ENCODE data around the gene SNX32. TPM values are rescaled to one million over a fixed set of nuclear protein-coding genes. Genes with fewer than 3 reads are reported as not detected.
A peak's percentile ranks its signal among the peaks of the same experiment; 100 is the strongest.

Gene SNX32
- total and polyA plus RNA-seq, 2 of the 13 experiments (the other 11 are each of a cell fraction or from before 2014, with no cell fraction given), result 0.09 to 0.34 TPM

DNA sequence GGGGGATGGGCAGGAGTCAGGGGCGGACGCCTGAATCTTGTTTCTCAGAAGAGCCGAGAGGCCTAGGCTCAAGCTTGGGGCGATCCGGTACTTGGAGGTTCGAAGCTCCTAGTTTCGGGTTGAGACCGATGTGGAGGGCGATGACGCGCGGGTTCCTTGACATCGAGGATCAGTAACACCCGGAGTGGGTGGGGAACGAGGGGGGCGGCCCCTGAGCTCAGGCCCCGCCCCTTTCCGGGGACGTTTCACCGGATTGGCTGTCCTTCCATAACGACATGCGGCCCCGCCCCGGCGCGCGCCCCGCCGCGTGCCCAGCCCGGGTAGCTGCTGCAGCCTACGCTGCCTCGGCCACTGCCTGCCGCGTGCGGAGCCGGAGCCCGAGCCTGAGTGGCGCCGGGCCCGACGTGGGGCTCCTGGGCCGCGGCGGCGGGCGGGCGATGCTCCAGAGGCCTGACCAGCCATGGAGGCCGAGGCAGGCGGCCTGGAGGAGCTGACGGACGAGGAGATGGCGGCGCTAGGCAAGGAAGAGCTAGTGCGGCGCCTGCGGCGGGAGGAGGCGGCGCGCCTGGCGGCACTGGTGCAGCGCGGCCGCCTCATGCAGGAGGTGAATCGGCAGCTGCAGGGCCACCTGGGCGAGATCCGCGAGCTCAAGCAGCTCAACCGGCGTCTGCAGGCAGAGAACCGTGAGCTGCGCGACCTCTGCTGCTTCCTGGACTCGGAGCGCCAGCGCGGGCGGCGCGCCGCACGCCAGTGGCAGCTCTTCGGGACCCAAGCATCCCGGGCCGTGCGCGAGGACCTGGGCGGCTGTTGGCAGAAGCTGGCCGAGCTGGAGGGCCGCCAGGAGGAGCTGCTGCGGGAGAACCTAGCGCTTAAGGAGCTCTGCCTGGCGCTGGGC, 56.8 kb downstream of the SNX32 start, which contains the start of gene CCDC85B (continued):
- TF ChIP-seq, protein P1, sequence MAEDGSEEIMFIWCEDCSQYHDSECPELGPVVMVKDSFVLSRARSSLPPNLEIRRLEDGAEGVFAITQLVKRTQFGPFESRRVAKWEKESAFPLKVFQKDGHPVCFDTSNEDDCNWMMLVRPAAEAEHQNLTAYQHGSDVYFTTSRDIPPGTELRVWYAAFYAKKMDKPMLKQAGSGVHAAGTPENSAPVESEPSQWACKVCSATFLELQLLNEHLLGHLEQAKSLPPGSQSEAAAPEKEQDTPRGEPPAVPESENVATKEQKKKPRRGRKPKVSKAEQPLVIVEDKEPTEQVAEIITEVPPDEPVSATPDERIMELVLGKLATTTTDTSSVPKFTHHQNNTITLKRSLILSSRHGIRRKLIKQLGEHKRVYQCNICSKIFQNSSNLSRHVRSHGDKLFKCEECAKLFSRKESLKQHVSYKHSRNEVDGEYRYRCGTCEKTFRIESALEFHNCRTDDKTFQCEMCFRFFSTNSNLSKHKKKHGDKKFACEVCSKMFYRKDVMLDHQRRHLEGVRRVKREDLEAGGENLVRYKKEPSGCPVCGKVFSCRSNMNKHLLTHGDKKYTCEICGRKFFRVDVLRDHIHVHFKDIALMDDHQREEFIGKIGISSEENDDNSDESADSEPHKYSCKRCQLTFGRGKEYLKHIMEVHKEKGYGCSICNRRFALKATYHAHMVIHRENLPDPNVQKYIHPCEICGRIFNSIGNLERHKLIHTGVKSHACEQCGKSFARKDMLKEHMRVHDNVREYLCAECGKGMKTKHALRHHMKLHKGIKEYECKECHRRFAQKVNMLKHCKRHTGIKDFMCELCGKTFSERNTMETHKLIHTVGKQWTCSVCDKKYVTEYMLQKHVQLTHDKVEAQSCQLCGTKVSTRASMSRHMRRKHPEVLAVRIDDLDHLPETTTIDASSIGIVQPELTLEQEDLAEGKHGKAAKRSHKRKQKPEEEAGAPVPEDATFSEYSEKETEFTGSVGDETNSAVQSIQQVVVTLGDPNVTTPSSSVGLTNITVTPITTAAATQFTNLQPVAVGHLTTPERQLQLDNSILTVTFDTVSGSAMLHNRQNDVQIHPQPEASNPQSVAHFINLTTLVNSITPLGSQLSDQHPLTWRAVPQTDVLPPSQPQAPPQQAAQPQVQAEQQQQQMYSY (CRISPR knock-in tag; IDR thresholded peaks at IDR 0.05), result peak; percentile 44; the same call in 1 of the 2 replicates
- TF ChIP-seq ZNF224 (CRISPR knock-in tag; IDR thresholded peaks at IDR 0.05) (no peak), CAMTA2 (CRISPR knock-in tag; IDR thresholded peaks at IDR 0.05; ENCODE audit: borderline replicate concordance) (no peak), KLF16 (CRISPR knock-in tag; IDR thresholded peaks at IDR 0.05) (peak in 1 of 2 experiments; percentile 58; a peak in 2 of 4 replicates), ZMYM4 (CRISPR knock-in tag; IDR thresholded peaks at IDR 0.05) (peak; percentile 33; the same call in 1 of the 2 replicates), ZFY (CRISPR knock-in tag; IDR thresholded peaks at IDR 0.05) (peak; percentile 93), MEF2D (CRISPR knock-in tag; IDR thresholded peaks at IDR 0.05) (no peak), NRL (CRISPR knock-in tag; IDR thresholded peaks at IDR 0.05; ENCODE audit: borderline replicate concordance) (peak; percentile 70), JDP2 (CRISPR knock-in tag; IDR thresholded peaks at IDR 0.05; ENCODE audit: borderline replicate concordance) (no peak; the same call in 1 of the 2 replicates), ZNF616 (CRISPR knock-in tag; IDR thresholded peaks at IDR 0.05; ENCODE audit: low read depth) (0 out of 2 replicates have a peak, but pooled peaks have one; percentile 49), FOXO1 (CRISPR knock-in tag; IDR thresholded peaks at IDR 0.05) (peak; percentile 32; the same call in 1 of the 2 replicates), ZNF44 (CRISPR knock-in tag; IDR thresholded peaks at IDR 0.05) (no peak), HDAC2 (CRISPR knock-in tag; IDR thresholded peaks at IDR 0.05) (no peak), PHF8 (CRISPR knock-in tag; IDR thresholded peaks at IDR 0.05) (peak; percentile 67), ELF3 (CRISPR knock-in tag; IDR thresholded peaks at IDR 0.05) (0 out of 2 replicates have a peak, but pooled peaks have one; percentile 55), PBX3 (CRISPR knock-in tag; IDR thresholded peaks at IDR 0.05; ENCODE audit: borderline replicate concordance) (0 out of 2 replicates have a peak, but pooled peaks have one; percentile 23), HES4 (CRISPR knock-in tag; IDR thresholded peaks at IDR 0.05; ENCODE audit: borderline replicate concordance) (peak; percentile 94)
- TF ChIP-seq, protein P2, sequence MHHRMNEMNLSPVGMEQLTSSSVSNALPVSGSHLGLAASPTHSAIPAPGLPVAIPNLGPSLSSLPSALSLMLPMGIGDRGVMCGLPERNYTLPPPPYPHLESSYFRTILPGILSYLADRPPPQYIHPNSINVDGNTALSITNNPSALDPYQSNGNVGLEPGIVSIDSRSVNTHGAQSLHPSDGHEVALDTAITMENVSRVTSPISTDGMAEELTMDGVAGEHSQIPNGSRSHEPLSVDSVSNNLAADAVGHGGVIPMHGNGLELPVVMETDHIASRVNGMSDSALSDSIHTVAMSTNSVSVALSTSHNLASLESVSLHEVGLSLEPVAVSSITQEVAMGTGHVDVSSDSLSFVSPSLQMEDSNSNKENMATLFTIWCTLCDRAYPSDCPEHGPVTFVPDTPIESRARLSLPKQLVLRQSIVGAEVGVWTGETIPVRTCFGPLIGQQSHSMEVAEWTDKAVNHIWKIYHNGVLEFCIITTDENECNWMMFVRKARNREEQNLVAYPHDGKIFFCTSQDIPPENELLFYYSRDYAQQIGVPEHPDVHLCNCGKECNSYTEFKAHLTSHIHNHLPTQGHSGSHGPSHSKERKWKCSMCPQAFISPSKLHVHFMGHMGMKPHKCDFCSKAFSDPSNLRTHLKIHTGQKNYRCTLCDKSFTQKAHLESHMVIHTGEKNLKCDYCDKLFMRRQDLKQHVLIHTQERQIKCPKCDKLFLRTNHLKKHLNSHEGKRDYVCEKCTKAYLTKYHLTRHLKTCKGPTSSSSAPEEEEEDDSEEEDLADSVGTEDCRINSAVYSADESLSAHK (CRISPR knock-in tag; IDR thresholded peaks at IDR 0.05; ENCODE audit: borderline replicate concordance), result 0 out of 2 replicates have a peak, but pooled peaks have one; percentile 62
- TF ChIP-seq, protein P3, sequence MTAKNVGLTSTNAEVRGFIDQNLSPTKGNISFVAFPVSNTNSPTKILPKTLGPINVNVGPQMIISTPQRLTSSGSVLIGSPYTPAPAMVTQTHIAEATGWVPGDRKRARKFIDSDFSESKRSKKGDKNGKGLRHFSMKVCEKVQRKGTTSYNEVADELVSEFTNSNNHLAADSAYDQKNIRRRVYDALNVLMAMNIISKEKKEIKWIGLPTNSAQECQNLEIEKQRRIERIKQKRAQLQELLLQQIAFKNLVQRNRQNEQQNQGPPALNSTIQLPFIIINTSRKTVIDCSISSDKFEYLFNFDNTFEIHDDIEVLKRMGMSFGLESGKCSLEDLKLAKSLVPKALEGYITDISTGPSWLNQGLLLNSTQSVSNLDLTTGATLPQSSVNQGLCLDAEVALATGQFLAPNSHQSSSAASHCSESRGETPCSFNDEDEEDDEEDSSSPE (CRISPR knock-in tag; IDR thresholded peaks at IDR 0.05), result peak; percentile 76
